Common myeloid progenitor, CD34-positive (primary cell): ENCODE measurements around the gene C9orf85.

Experiments used
- CTCF ChIA-PET: fragments of 350-600 bp; sonication (Branson Sonifier 250); formaldehyde crosslinking; loops from one replicate; lab custom pipeline; 2021; ENCODE audit warnings: antibody characterized with exemption; lab: Charles Lee
- POLR2A ChIA-PET: fragments of 350-600 bp; sonication (Branson Sonifier 250); formaldehyde crosslinking; loops from one replicate; lab custom pipeline; 2021; ENCODE audit warnings: antibody characterized with exemption; lab: Charles Lee
- DNase-seq, 3 donors: peaks; one replicate each; pipeline versions ENCODE4 v3.0.0 to v3.0.0-alpha.2; 2013
- H3K27ac ChIP-seq, 2 experiments: 1 replicate in 1 of 2; 2 replicates in 1 of 2; pipeline ENCODE4 v1.7.0; 2013; ENCODE audit warnings: inconsistent platforms in 2 of 2, low read length in 2 of 2, mild to moderate bottlenecking in 2 of 2, low read depth in 1 of 2, moderate library complexity in 1 of 2; ENCODE audit not compliant: severe bottlenecking in 2 of 2, insufficient read depth in 1 of 2, poor library complexity in 1 of 2
- H3K27me3 ChIP-seq, 5 experiments: replicated peaks in 2 of 5; 1 replicate in 3 of 5; 2 replicates in 2 of 5; pipeline versions ENCODE4 v1.6.1 to v1.7.0; 2013; ENCODE audit warnings: low read length in 4 of 5, mild to moderate bottlenecking in 2 of 5, moderate library complexity in 2 of 5, inconsistent platforms in 1 of 5; ENCODE audit not compliant: insufficient read depth in 5 of 5, control insufficient read depth in 4 of 5
- H3K36me3 ChIP-seq, 4 experiments: 1 replicate in 2 of 4; 2 replicates in 2 of 4; pipeline versions ENCODE4 v1.6.1 to v1.7.0; 2013; ENCODE audit warnings: low read length in 3 of 4, control low read depth in 1 of 4, mild to moderate bottlenecking in 1 of 4; ENCODE audit not compliant: control insufficient read depth in 4 of 4, insufficient read depth in 4 of 4
- H3K4me1 ChIP-seq, 4 experiments: 1 replicate in 3 of 4; 2 replicates in 1 of 4; pipeline versions ENCODE4 v1.6.1 to v1.7.1; 2013; ENCODE audit warnings: low read length in 3 of 4, mild to moderate bottlenecking in 3 of 4, control low read depth in 1 of 4, inconsistent platforms in 1 of 4, moderate library complexity in 1 of 4; ENCODE audit not compliant: control insufficient read depth in 4 of 4, insufficient read depth in 4 of 4; ENCODE audit errors: control extremely low read depth in 1 of 4
- H3K4me3 ChIP-seq, 7 experiments: 1 replicate in 4 of 7; 2 replicates in 3 of 7; pipeline versions ENCODE4 v1.5.1 to v1.7.0; 2013; ENCODE audit warnings: mild to moderate bottlenecking in 7 of 7, low read length in 6 of 7, moderate library complexity in 6 of 7, inconsistent platforms in 2 of 7, low read depth in 2 of 7, control low read depth in 1 of 7; ENCODE audit not compliant: insufficient read depth in 4 of 7, control insufficient read depth in 1 of 7; ENCODE audit errors: extremely low read depth in 1 of 7
- H3K9me3 ChIP-seq, 5 experiments: 1 replicate in 4 of 5; 2 replicates in 1 of 5; pipeline versions ENCODE4 v1.6.1 to v1.7.1; 2013; ENCODE audit warnings: low read length in 4 of 5, mild to moderate bottlenecking in 2 of 5, inconsistent platforms in 1 of 5, low read depth in 1 of 5, moderate library complexity in 1 of 5; ENCODE audit not compliant: control insufficient read depth in 4 of 5, insufficient read depth in 2 of 5; ENCODE audit errors: control extremely low read depth in 1 of 5
- WGBS: methylation state at CpG from one replicate; pipeline ENCODE4 v1.1.5; 2013; ENCODE audit not compliant: insufficient coverage; 5-methylcytosine and 5-hydroxymethylcytosine counted together

Gene C9orf85

DNA sequence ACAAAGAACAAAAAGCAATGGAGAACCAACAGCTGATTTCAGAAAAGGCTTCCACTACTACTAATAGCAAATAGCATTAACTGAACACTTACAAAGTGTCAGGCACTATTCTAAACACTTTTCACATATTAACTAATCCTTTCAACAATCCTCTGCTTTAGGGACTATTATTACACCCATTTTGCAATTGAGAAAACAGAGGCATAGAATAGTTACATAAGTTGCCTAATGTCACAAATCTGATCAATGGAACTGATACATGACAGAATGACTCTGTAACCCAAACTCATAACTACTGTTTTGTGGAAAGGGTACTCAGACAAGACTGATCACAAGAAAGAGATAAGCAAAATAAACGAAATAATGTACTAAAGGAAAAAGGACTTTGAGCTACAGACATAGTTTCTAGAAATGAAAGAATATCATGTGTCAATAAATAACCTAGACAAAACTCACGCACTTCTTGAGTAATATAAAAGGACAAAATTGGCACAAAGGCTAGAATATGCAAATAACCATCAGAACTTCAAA lies 31.7 kb upstream of the C9orf85 start:
- Histone ChIP-seq H3K27ac (no peak overlapping the region), H3K4me1 (peaks cover 0 to under 1% (median under 1%) of the 10 kb centered on the region in 4 experiments), H3K36me3 (peaks cover 10 to 36% (median 16%) of the 10 kb centered on the region in 4 experiments), H3K4me3 (no peak overlapping the region), H3K9me3 (peaks cover 3 to 73% (median 28%) of the 10 kb centered on the region in 5 experiments), H3K27me3 (no peaks in the 10 kb centered on the region)
- CTCF ChIA-PET, result interaction anchor here (0.8 to 1.3 kb wide), 4 partner anchors 9 to 20 kb away, joined by 3 read pairs; no protein-coding TSS in a partner anchor
- no peak for DNase-seq
- no CpG with 5 or more reads among the region's 2 CpGs for WGBS
- POLR2A ChIA-PET, result no interaction called here

DNA sequence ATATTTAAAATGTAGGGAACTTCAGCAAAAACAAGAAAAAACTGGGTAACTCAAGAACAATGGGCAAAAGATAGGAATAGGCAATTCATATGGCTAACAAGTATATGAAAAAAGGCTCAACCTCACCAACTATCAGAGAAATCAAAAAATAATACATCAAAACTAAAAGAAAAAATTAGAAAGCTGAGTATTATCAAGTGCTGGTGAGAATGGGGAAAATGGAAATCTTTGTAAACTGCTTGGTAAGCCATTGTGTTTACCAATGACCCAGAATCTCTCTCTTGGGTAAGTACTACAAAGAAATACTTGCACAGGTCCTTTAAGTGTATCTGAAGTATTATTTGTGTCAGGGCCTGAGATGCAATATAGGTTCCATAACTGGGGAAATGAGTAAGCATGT lies 27.4 kb upstream of the C9orf85 start:
- peaks cover 3 to 43% (median 18%) of the 10 kb centered on the region in 5 experiments for H3K9me3 ChIP-seq
- CTCF ChIA-PET, result interaction anchor here (1.0 kb wide), 1 partner anchor 11 kb away, joined by 3 read pairs; no protein-coding TSS in a partner anchor
- POLR2A ChIA-PET, result no interaction called here

DNA sequence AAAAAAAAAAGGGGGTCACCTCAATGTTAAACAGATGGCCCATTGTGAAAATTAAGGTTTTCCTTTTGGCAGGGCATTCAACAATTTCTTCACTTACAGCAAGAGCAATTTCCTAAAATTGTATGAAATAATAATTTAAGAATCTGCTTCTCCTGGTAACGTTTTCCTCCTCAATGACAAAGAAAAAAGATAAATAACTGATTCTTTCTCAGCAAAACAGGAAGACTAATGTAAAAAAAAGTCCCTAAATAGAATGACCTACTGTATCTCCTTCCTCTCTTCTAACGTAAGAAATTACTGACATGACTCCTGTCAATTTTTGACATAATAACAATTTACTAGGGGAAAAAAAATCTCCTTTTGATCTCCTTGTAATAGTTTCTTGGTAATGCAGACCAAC lies 26.0 kb upstream of the C9orf85 start:
- Histone ChIP-seq H3K27me3 (no peaks in the 10 kb centered on the region), H3K36me3 (peaks cover 4 to 12% (median 8%) of the 10 kb centered on the region in 4 experiments), H3K4me3 (peak overlapping the region in 1 of 7 experiments; percentile 4), H3K9me3 (peaks cover 3 to 29% (median 14%) of the 10 kb centered on the region in 5 experiments), H3K27ac (peak overlapping the region in 1 of 2 experiments; percentile 47), H3K4me1 (peaks cover 9 to 30% (median 16%) of the 10 kb centered on the region in 4 experiments)
- ChIA-PET CTCF (no interaction called here), POLR2A (no interaction called here)
- no CpG with 5 or more reads among the region's 2 CpGs for WGBS
- DNase-seq, result peak in 2 of 3 donors; percentile 43 to 60

More for the DNA sequence above, 27.4 kb upstream of the C9orf85 start:
- no peak for DNase-seq
- Histone ChIP-seq H3K27me3 (no peaks in the 10 kb centered on the region), H3K4me1 (peaks cover 9 to 25% (median 16%) of the 10 kb centered on the region in 4 experiments), H3K27ac (no peak overlapping the region), H3K4me3 (peak overlapping the region in 1 of 7 experiments; percentile 8), H3K36me3 (peaks cover 4 to 21% (median 8%) of the 10 kb centered on the region in 4 experiments)

DNA sequence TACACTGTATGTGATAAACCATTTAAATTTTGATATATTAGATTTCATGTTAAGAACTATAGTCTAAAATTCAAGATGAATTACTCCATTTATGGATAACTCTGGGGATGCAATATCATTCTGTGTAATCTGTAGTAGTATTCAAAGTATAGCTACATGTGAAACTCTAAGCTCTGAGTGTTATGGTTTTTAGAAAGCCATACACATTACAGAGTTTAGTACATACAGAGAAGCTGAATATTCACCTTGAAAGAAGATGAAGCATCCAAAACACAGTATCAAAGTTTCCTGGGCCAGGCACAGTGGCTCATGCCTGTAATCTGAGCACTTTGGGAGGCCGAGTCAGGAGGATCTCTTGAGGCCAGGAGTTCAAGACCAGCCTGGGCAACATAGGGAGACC lies 25.4 kb upstream of the C9orf85 start:
- ChIA-PET POLR2A (no interaction called here), CTCF (interaction anchor here (0.6 to 0.8 kb wide), 2 partner anchors 65 to 153 kb away, joined by 3 read pairs; no protein-coding TSS in a partner anchor)
- H3K4me3 ChIP-seq, result no peak overlapping the region
- H3K4me1 ChIP-seq, result peaks cover 9 to 33% (median 16%) of the 10 kb centered on the region in 4 experiments
- no peaks in the 10 kb centered on the region for H3K27me3 ChIP-seq
- DNase-seq, result no peak
- WGBS, result 89% methylated on average over 1 of the region's 1 CpG
- peaks cover 4 to 10% (median 7%) of the 10 kb centered on the region in 4 experiments for H3K36me3 ChIP-seq
- H3K9me3 ChIP-seq, result peaks cover 3 to 26% (median 14%) of the 10 kb centered on the region in 5 experiments
- peak overlapping the region in 1 of 2 experiments; percentile 47 for H3K27ac ChIP-seq

DNA sequence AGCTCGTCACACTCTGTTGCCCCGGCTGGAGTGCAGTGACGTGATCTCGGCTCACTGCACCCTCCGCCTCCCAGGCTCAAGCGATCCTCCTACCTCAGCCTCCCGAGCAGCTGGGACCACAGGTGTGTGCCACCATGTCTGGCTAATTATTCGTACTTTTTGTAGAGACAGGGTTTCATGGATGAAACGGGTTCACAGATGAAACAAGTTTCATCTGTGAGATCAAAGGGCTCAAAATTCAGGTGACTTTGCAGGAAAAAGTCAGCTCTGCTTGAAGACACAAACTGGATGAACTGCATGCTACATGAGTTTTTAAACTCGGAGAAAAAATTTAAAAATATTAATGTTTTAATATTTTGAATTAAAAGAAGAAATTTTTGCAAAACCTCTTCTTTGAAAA lies 24.9 kb upstream of the C9orf85 start:
- WGBS, result 98% methylated on average over 9 of the region's 10 CpGs
- CTCF ChIA-PET, result interaction anchor here (0.6 to 1.3 kb wide), 3 partner anchors 10 to 153 kb away, joined by 3 to 5 read pairs (median 3); no protein-coding TSS in a partner anchor

DNA sequence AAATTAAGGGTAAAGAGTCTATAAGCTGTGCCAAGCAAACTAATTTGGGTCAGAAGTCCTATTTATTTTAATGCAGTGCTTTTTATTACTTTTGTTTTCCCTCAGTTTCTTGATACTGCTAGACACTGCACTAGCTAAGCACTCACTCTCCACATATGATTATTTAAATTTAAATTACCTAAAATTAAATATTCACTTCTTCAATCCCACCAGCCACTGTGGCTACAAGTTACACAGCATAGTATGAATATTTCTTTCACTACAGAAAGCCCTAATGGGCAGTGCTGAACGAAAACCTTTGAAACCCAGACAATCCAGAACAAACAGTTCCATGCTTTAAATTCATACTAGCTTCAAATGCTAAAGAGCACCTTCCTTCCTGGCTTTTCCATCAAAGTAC lies 24.1 kb upstream of the C9orf85 start:
- ChIA-PET CTCF (interaction anchor here (0.9 to 1.6 kb wide), 4 partner anchors 9 to 137 kb away, joined by 3 to 5 read pairs (median 4); no protein-coding TSS in a partner anchor), POLR2A (interaction anchor here (0.8 to 1.0 kb wide), 2 partner anchors 24 to 71 kb away, joined by 3 read pairs; partner anchors contain the start of genes ABHD17B and C9orf85)
- Histone ChIP-seq H3K36me3 (peaks cover 0 to 4% (median 0%) of the 10 kb centered on the region in 4 experiments), H3K27ac (no peak overlapping the region), H3K4me1 (peaks cover 13 to 41% (median 20%) of the 10 kb centered on the region in 4 experiments), H3K27me3 (no peaks in the 10 kb centered on the region), H3K9me3 (peaks cover 0 to 14% (median 6%) of the 10 kb centered on the region in 5 experiments), H3K4me3 (no peak overlapping the region)
- DNase-seq, result no peak
- WGBS, result 40% methylated on average over 1 of the region's 1 CpG

More for the DNA sequence above, 24.9 kb upstream of the C9orf85 start:
- Histone ChIP-seq H3K27ac (no peak overlapping the region), H3K4me3 (no peak overlapping the region), H3K36me3 (peaks cover 4 to 6% (median 5%) of the 10 kb centered on the region in 4 experiments), H3K9me3 (peaks cover 3 to 21% (median 11%) of the 10 kb centered on the region in 5 experiments), H3K27me3 (no peaks in the 10 kb centered on the region), H3K4me1 (peaks cover 9 to 37% (median 19%) of the 10 kb centered on the region in 4 experiments)
- DNase-seq, result no peak
- POLR2A ChIA-PET, result interaction anchor here (1.0 kb wide), 1 partner anchor 70 kb away, joined by 3 read pairs; no protein-coding TSS in a partner anchor
